ENCODE data around the gene PSMA8. TPM values are rescaled to one million over a fixed set of nuclear protein-coding genes. Genes with fewer than 3 reads are reported as not detected.
A peak's percentile ranks its signal among the peaks of the same experiment; 100 is the strongest.
"Not testable (repeated sequence)": the region's sequence is repeated elsewhere in the genome, so short reads cannot be mapped to it uniquely, and the experiment has no call there.

Gene PSMA8
- polyA plus RNA-seq, 3 donors = not detected

DNA sequence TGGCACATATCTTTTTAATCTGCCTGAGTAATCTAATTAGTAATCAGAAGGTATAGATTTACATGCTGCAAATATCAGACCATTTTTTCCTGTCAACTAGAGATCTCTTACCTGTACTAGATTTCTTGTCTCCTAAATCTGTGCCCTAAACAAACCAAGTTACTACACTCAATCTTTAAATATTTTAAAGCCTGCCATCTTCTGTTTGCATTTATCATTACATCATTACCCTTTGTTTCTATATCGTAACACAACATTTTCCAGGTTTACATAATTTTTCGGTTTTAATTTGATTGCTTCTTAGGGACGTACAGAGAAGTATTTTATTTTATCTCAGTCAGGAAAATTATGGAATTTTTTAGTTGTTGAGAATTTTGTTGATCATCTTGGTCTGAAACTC lies 25.7 kb downstream of the PSMA8 start:
- DNase-seq (ENCODE audit: extremely low read depth in 1 of 11, low read depth in 9 of 11, low spot score in 4 of 11) = no peak

DNA sequence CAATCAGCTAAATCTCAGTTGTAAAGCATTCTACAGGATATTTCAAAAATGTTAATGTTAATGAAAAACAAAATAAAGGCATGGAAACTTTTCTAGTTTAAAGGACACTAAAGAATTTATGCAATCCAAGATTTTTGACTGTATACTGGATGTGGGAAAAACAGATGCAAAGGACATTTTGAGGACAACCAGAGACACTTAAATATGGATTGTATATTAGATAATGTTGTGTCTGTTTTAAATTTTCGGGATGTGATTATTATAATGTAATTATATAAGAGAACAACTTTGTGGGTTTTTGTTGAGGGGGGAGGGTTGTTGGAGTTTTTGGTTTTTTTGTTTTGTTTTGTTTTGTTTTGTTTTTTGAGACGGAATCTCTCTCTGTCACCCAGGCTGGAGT lies 30.9 kb downstream of the PSMA8 start:
- DNase-seq (ENCODE audit: extremely low read depth in 1 of 11, low read depth in 9 of 11, low spot score in 4 of 11) = no peak

DNA sequence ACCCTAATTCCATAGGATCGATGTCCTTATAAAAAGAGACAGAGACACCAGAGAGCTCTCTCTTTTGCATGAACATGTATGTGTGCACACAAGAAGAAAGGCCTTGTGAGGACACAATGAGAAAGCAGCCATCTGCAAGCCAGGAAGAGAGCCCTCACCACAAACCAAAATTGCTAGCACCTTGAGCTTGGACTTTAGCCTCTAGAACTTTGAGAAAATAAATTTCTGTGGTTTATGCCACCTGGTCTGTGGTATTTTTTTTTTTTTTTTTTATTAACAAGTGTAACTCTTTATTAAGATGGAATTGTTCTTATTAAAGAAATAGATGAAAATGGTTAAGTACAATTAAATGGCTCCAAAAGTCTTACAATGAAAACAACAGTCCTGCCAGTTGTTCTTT lies 33.9 kb downstream of the PSMA8 start:
- not testable (repeated sequence) for DNase-seq (ENCODE audit: extremely low read depth in 1 of 11, low read depth in 9 of 11, low spot score in 4 of 11)

DNA sequence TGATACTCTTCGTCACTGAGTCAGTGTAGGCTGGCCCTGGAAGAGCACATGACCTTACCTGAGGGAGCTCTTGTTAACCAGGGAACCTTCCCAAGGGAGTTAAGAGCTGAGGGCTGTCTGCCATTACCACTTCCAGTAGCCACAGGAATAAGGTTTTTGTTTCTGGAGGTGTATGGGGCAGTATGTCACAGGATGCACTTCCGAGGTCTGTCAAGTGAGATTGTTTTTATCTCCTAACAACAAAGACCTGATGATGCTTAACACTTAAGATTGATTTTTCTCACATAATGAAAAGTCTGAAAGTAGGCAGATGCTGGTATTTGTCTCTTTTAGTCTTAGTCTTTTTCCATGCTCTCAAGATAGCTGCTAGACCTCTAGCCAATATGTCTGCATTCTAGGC lies 41.8 kb downstream of the PSMA8 start:
- no peak for DNase-seq (ENCODE audit: extremely low read depth in 1 of 11, low read depth in 9 of 11, low spot score in 4 of 11)

DNA sequence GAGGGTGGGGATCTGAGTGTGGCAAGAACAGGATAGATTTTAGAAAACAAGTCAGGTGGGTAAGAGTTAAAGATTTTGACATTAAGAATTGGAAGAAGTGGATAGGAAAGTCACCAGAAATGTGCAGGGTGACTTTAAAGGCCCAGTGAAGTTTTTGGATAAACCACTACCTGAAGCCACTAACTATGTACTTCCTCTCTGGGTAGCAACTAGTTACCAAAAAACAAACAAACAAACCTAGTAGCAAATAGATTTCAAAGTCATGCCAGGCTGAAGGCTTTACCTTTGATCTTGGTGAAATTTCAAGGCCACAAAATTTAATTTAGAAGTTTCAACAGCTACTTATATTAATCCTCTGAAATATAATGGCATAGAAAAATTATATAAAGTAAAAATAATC lies 42.5 kb downstream of the PSMA8 start:
- DNase-seq (ENCODE audit: extremely low read depth in 1 of 11, low read depth in 9 of 11, low spot score in 4 of 11) = no peak

DNA sequence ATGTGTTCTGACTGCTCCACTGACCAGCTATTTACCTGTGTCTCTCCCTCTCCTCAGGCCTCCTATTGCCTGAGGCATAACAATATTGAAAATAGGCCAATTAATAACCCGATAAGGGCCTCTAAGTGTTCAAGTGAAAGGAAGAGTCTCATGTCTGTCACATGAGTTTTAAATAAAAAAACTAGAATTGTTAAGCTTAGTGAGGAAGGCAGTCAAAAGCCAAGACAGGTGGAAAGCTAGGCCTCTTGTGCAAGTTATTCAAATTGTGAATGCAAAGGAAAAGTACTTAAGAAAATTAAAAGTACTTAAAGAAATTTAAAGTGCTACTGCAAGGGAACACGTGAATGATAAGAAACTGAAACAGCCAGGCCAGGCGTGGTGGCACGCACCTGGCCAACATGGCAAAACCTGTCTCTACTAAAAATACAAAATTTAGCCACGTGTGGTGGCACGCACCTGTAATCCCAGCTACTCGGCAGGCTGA lies 47.7 kb downstream of the PSMA8 start:
- DNase-seq (ENCODE audit: extremely low read depth in 1 of 11, low read depth in 9 of 11, low spot score in 4 of 11) = no peak

DNA sequence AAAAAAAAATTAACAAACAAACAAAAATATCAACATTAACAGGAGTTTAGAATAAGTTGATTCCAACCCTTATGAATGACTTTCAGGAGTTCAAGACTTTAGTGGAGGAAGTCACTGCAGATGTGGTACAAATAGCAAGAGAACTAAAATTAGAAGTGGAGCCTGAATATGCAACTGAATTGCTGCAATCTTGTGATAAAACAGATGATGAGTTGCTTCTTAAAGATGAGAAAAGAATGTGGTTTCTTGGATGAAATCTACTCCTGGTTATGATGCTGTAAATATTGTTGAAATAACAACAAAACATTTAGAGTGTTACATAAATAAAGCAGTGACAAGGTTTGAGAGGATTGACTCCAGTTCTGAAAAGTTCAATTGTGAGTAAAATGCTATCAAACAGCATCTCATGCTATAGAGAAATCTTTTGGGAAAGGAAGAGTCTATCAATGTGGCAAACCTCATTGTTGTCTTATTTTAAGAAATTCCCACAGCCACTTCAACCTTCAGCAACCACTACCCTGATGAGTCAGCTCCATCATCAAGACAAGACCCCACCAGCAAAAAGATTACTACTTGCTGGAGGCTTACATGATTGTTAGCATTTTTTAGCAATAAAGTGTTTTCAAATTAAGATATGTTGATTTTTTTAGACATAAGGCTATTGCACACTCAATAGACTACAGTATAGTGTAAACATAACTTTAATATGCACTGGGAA lies 49.9 kb downstream of the PSMA8 start:
- DNase-seq (ENCODE audit: extremely low read depth in 1 of 11, low read depth in 9 of 11, low spot score in 4 of 11) = no peak

DNA sequence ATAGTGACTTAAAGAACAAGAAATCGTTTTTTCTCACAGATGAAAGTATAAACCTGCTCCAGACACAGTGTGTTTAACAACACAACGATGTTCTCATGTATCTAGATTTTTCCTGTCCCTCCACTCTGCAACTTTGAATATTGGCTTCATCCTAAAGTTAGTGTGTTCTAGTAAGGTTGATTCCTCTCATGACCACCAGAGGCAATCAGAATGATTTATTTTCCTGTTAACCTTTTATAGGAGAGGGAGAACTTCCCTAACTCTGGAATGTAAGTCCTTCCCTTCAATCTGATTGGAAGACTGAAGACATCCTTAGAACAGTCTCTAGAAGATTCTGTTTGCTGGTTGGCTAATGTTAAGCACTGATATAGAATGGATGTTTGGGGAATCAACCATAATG lies 51.6 kb downstream of the PSMA8 start:
- no peak for DNase-seq (ENCODE audit: extremely low read depth in 1 of 11, low read depth in 9 of 11, low spot score in 4 of 11)

DNA sequence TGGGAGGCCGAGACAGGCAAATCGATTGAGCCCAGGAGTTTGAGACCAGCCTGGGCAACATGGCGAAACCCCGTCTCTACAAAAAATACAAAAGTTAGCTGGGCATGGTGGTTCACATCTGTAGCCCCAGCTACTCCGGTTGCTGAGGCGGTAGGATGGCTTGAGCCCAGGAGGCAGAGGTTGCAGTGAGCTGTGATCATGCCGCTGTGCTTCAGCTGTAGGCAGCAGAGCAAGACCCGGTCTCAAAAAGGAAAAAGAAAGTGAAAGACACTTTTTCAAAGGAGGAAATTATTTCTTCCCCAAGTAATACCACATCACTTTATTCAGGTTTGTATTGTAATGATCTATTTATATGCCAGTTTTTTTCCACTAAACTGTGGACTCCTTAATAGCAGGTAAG lies 56.8 kb downstream of the PSMA8 start:
- DNase-seq (ENCODE audit: extremely low read depth in 1 of 11, low read depth in 9 of 11, low spot score in 4 of 11) = peak in 1 of 11 donors; percentile 3

DNA sequence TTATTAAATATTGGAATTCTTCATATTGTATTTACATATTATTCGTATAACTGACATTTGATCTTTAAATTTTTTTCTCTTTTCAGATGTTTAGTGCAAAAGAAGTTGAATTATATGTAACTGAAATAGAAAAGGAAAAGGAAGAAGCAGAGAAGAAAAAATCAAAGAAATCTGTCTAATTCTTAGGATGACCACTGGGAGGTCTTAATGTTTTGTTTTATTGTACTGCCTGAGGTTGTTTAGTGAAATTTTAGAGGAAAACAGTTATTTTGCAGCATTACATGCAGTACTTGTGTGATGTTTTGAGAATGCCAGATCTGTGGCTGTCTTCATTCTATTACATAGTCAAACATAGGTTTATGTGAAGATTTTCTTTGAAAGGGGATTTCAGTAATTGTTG lies 58.6 kb downstream of the PSMA8 start:
- no peak for DNase-seq (ENCODE audit: extremely low read depth in 1 of 11, low read depth in 9 of 11, low spot score in 4 of 11)

DNA sequence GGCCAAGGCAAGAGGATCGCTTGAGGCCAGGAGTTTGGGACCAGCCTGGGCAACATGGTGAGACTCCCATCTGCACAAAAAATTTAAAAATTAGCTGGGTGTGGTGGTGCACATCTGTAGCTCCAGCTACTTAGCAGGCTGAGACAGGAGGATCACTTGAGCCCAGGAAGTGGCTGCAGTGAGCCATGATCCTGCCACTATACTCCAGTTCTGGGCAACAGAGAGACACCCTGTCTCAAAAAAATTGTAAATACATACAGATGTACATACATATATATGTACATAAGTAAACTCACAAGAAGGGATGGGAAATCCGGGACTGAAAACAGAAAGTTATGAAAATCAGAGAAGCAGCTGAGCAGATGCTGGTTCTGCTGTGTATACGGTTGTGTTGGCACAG lies 62.9 kb downstream of the PSMA8 start:
- DNase-seq (ENCODE audit: extremely low read depth in 1 of 11, low read depth in 9 of 11, low spot score in 4 of 11) = no peak

DNA sequence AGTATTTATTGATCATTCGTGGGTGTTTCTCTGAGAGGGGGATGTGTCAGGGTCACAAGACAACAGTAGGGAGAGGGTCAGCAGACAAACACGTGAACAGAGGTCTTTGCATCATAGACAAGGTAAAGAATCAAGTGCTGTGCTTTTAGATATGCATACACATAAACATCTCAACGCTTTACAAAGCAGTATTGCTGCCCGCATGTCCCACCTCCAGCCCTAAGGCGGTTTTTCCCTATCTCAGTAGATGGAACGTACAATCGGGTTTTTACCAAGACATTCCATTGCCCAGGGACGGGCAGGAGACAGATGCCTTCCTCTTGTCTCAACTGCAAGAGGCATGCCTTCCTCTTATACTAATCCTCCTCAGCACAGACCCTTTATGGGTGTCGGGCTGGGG lies 68.3 kb downstream of the PSMA8 start:
- DNase-seq (ENCODE audit: extremely low read depth in 1 of 11, low read depth in 9 of 11, low spot score in 4 of 11) = not testable (repeated sequence)

DNA sequence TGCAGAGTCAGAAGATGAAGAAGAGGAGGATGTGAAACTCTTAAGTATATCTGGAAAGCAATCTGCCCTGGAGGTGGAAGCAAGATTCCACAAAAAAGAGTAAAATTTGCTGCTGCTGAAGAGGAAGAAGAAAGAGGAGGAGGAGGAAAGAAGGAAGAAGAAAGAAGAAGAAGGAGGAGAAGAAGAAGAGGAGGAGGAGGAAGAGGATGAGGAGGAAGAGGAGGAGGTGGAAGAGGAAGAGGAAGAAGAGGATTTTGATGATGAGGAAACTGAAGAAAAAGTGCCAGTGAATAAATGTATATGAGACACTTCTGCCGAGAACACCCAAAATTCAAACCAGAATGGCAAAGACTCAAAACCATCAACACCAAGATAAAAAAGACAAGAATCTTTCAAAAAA lies 71.6 kb downstream of the PSMA8 start:
- no peak for DNase-seq (ENCODE audit: extremely low read depth in 1 of 11, low read depth in 9 of 11, low spot score in 4 of 11)

DNA sequence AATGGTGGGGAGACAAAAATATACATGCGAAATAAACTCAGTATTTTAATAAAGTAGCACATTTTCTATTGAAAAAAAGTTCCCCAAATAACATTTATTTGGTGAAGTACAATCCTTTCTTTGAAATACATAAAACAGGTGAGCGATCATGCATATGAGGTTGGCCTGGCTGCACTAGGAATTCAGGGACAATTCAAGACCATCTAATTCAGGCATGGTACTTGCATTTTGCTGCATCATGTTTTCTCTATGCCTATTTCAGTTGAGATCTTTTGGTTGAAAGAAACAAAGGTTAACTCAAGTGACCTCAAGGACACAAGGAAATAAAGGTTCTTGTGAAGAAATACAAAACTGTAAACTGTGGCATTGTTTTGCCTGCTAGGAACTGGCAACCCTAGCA lies 72.8 kb downstream of the PSMA8 start:
- no peak for DNase-seq (ENCODE audit: extremely low read depth in 1 of 11, low read depth in 9 of 11, low spot score in 4 of 11)

DNA sequence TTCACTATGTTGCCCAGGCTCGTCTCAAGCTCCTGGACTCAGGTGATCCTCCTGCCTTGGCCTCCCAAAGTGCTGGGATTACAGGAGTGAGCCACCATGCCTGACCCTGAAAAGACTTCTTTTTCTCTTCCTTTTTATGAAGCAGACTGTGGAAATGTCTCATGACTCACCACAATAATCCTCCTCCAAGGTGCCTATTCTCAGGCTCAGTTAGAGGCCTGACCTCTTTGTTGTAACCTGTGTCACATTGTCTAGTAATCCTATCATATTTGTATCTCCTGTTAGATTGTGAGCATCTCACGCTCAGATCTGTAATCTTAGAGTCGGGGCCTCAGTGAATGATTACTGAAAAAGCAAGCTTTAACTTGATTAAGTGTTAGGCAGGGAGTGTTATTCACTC lies 74.3 kb downstream of the PSMA8 start:
- DNase-seq (ENCODE audit: extremely low read depth in 1 of 11, low read depth in 9 of 11, low spot score in 4 of 11) = no peak

DNA sequence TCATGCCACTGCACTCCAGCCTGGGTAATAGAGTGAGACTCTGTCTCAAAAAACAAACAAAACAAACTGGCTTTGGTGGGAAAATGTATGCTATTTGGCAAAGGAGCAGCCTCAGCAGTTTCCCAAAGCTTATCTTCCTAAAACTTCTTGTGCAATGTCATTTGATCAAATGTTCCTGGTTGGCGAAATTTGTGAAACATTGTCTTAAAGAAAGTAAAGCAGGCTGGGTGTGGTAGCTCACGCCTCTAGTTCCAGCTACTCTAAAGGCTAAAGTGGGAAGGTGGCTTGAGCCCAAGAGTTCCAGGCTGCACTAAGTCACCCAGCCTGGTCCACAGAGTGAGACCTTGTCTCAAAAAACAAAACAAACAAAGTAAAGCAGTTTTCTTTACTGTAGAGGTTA lies 75.3 kb downstream of the PSMA8 start:
- no peak for DNase-seq (ENCODE audit: extremely low read depth in 1 of 11, low read depth in 9 of 11, low spot score in 4 of 11)

DNA sequence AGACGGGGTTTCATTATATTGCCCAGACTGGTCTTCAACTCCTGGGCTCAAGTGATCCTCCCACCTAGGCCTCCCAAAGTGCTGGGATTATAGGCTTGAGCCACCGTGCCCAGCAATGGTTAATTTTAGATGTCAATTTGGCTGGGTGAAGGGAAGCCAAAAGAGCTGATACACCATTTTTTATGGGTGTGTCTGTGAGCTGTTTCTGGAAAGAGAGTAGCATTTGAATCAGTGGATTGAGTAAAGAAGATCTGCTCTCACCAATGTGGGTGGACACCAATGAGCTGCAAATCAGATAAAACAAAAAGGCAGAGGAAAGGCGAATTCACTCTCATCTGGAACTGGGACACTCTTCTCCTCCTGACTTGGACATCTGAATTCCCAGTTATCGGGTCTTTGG lies 76.5 kb downstream of the PSMA8 start:
- DNase-seq (ENCODE audit: extremely low read depth in 1 of 11, low read depth in 9 of 11, low spot score in 4 of 11) = no peak

DNA sequence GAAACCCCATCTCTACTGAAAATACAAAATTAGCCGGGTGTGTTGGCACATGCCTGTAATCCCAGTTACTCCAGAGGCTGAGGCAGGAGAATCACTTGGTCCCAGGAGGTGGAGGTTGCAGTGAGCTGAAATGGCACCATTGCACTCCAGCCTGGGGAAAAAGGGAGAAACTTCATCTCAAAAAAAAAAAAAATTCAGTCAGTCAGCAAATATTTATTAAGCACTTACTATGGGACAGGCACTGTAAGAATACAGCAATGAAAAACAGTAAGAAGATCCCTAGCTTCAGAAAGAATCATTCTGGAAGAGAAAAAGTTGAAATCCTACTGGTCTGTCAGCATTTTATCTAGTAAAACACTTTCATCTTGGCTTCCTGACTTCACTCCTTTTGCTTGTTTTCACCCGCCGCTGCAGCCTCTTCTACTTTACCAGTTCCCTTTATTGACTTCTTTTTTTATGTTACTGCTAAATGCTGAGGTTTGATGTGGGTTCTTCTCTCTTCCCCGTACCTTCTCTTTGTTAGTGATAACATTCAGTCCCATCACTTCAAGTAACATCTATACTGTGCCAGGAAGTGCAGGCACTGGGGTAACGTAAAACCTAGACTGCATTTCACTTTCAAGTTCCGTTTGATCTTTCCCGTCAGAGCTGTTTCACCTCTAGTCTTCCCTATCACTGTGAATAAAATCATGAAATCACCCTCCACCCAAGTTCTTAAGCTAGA lies 81.7 kb downstream of the PSMA8 start:
- no peak for DNase-seq (ENCODE audit: extremely low read depth in 1 of 11, low read depth in 9 of 11, low spot score in 4 of 11)

DNA sequence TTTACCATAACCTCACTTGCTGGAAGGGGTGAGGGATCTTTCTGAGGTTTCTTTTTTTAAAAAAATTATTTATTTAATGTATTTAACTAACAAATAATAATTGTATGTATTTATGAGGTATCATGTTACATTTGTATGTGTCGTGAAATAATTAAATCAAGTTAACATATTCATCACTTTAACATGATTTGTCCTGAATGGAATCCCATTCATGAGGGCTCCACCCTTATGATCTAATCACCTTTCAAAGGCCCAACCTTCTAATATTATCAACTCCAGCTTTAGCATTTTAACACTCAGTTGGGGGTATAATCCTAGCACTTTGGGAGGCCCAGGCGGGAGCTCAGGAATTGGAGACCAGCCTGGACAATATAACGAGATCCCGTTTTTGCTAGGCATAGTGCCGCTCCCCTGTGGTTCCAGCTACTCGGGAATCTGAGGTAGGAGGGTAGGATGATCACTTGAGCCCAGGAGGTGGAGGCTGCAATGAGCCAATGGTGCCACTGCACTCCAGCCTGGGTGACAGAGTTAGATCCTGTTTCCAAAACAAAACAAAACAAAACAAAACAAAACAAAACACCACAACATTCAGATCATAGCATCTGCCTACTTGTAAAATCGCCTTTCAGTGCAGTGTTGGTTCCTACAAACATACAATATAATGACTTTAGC lies 91.5 kb downstream of the PSMA8 start:
- DNase-seq (ENCODE audit: extremely low read depth in 1 of 11, low read depth in 9 of 11, low spot score in 4 of 11) = no peak

DNA sequence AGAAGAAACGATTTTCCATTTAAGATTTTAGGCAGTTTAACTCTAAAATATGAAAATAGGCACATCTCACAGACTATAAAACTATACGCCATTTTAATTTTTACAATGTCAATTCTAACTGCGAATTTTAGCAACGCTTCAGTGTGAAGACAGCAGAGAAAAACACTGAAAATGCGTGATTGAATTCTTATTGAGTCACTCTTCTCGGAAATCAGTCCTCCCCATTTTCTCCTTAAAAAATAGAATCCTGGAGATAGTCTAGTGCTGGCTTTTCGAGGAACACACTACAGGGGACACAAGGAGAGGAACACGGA lies 92.2 kb downstream of the PSMA8 start:
- no peak for DNase-seq (ENCODE audit: extremely low read depth in 1 of 11, low read depth in 9 of 11, low spot score in 4 of 11)
